Esophagus muscularis mucosa (tissue), 4 donors: Measurements from ENCODE around the gene TMOD1.

Source experiments
- EP300 ChIP-seq: sonication (generic); formaldehyde crosslinking; IDR thresholded peaks from one replicate; pipeline ENCODE4 v1.6.1; 2017; ENCODE audit warnings: antibody characterized with exemption
- POLR2A ChIP-seq: fragments of 450-650 bp; IDR thresholded peaks from one replicate; pipeline ENCODE4 v1.6.1; 2017; ENCODE audit warnings: antibody characterized with exemption, moderate library complexity, mild to moderate bottlenecking, low read depth
- POLR2AphosphoS5 ChIP-seq, 2 donors: sonication (generic); formaldehyde crosslinking; IDR thresholded peaks; one replicate each; pipeline ENCODE4 v1.6.1; 2017; ENCODE audit warnings: antibody characterized with exemption in 2 of 2
- TF ChIP-seq, protein P1 (sequence below), 3 experiments: fragments of 200-600 bp in 2 of 3; fragments of 450-650 bp in 1 of 3; sonication (generic) in 2 of 3; IDR thresholded peaks; one replicate each; pipeline ENCODE4 v1.5.1; 2017 to 2019; ENCODE audit warnings: antibody characterized with exemption in 3 of 3, mild to moderate bottlenecking in 2 of 3, moderate library complexity in 1 of 3

GRCh38 chr9:97506306-97506705, 4.8 kb downstream of the TMOD1 start:
- TF ChIP-seq POLR2A (no peak), POLR2AphosphoS5 (IDR thresholded peaks at IDR 0.05) (no peak), EP300 (no peak)
- TF ChIP-seq, protein P1, sequence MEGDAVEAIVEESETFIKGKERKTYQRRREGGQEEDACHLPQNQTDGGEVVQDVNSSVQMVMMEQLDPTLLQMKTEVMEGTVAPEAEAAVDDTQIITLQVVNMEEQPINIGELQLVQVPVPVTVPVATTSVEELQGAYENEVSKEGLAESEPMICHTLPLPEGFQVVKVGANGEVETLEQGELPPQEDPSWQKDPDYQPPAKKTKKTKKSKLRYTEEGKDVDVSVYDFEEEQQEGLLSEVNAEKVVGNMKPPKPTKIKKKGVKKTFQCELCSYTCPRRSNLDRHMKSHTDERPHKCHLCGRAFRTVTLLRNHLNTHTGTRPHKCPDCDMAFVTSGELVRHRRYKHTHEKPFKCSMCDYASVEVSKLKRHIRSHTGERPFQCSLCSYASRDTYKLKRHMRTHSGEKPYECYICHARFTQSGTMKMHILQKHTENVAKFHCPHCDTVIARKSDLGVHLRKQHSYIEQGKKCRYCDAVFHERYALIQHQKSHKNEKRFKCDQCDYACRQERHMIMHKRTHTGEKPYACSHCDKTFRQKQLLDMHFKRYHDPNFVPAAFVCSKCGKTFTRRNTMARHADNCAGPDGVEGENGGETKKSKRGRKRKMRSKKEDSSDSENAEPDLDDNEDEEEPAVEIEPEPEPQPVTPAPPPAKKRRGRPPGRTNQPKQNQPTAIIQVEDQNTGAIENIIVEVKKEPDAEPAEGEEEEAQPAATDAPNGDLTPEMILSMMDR (IDR thresholded peaks at IDR 0.05): no peak
